Superior temporal gyrus (tissue), 1 donor: ENCODE results near the gene PACRG.
A peak's percentile ranks its signal among the peaks of the same experiment; 100 is the strongest.

Experiments used
- DNase-seq: peaks from one replicate; pipeline ENCODE4 v3.0.0-alpha.2; 2016; ENCODE audit errors: extremely low spot score

Gene PACRG

DNA sequence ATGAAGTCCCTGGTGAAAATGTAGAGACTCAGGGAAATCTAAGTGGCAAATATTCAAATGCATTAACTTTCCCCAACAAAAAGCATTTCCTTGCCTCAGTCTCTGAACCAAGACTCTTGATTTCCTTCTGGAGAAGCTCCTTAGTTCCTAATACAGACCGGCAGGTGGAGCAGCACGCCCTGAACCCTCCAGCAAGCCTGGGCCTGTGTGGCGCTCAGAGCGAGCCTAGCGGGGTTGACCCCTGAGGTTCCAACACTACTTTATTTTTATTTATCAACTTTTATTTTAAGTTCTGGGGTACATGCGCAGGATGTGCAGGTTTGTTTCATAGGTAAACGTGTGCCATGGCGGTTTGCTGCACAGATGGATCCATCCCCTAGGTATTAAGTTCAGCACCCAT is 50.8 kb downstream of the PACRG start:
- DNase-seq = no peak

DNA sequence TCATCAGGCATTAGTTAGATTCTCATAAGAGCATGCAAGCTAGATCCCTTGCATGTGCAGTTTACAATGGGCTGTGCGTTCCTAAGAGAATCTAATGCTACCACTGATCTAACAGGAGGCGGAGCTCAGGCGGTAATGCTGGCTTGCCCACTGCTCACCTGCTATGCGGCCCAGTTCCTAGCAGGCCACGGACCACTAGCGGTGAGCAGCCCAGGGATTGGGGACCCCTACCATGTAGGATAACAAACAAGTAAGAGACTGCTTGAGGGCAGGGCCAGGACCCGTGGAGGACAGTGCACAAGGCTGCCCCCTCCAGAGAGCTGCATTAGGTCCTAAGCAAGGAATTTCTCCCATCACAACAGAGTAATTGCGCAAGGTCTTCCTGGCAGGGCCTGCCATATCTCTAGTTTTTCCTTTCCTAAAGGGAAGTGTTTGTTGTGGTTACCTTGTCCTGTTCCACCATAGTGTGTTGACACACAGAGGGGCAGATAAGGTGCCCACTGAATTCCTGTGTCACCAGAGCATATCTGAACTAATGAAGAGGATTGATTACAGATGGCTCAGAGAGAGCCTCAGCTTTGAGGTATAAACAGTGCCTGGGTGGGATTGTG is 58.0 kb downstream of the PACRG start:
- DNase-seq = no peak

DNA sequence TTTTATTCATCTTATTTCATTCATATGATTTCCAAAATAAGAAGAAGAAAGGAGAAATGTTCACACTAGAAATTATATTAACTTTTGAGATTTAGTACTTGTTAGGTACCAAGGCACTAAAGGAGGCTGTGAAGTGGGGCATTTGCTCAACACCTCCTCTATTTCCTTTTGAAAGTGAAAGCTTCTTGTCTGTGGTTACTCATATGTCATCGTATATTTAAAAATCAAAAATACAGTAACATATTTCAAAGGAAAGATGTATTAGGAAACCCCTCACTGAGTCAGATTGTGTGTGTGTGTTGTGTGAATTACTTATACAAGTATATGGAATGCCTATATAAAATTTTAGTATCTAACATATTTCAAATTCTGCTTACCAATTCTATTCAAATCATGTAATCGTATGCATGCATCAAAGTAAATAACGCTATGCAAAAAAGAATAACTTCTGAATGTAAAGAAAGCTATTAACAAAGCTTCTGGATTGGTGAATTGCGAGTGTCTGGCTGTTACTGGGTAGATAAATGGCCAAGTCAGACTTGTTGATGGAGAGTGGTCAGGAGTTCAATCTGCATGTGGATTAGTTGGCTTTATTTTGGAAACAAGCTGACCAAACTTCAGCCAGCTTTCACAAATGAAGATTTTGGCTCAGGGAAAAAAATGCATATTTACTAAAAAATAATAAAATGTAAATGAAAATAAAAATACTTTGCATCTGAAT is 70.9 kb downstream of the PACRG start:
- DNase-seq = no peak

DNA sequence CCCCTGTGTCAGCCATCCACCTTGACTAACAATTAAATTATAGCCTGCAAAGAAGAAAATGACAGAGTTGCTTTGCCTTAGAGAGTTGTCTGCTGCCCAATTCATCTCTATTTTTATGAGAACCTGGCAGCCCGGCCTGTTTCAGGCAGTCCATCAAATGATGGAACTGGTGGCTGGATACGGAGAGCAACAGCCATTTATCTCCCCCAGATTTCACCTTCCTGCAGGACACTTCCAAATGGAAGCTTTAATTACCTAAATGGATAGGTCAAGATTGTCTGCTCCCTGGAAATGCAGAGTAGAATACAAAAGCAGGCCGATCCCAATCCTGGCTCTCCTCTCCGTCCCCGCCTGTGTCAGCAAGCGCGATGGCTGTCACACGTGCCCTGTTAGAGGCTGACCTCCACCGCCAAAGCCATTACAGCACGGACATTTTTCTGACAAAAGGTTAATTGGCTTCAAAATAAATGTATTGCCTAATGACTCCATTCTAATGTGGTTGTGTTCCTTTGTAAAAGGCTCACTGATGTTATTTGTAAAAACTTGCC is 86.7 kb downstream of the PACRG start:
- DNase-seq = no peak

DNA sequence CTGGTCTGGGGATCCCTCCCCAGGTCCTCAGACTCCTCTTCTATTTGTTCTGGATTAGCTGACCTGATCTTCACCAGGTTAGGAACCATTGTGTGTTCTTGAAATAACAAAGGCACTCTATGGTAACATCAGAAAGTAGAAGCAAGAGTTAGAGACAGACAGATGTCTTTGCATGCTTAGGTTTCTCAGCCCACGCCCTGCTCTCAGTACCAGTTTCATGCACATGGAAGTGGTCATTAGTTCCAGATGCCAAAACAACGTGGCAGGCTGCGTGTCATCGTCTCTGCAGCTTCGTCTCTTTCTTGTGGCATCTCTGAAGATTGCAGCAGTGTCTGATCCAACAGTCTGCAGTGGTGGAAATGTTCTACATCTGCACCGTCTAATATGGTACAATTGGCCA is 89.4 kb downstream of the PACRG start:
- no peak for DNase-seq

DNA sequence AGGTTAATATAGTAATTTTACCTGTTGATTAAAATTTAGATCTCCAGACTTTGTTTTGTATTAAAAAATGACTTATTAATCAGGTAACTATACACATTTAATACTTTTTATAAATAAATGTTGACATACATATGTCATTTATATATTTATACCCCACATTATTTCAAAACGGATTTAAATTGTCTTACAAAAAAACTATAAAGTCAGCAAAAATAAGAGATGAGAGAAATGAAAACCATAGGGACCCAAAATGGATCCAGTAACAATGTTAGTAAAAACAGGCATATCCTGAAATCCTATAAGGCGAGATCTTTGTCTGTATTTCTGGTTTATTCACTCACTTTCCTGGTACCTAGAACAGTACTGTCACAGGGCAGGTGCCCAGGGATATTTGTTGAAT is 91.5 kb downstream of the PACRG start:
- no peak for DNase-seq

DNA sequence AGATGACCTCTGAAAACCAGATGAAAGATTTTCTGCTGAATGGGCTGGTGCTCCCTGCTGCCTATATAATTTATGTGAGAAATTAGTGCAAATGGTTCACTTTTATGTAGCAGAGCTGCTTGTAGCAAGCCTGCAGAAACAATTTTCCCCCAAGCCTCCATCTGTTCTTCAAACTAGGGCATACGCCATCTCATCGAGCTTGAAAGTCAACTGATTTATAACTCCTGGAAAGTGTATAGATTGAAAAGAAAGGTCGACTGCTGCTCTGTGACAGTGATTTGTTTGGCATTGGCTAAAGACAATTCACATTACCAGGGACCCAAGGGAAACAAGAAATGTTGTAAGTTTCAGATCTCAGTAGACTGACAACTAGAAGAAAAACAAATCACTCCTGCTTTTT is 93.3 kb downstream of the PACRG start:
- DNase-seq = no peak

DNA sequence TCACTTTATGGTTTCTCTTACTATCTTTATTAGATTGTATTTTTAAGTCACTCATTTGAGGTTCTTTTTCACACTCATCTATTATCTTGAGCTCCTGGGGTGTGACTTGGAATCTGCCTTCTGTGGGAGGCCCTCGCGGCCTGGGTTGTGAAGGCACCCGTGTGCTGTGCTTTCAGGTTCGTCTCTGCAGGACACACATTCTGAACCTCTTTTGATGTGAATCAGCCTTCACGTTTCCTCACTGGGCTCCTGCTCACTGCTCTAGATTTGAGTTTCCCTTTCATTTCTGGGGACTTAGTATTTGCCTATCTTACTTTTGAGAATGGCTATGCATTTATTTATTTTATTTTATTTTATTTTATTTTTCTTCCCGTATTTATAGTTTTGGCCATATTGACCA is 97.8 kb downstream of the PACRG start:
- DNase-seq = no peak

DNA sequence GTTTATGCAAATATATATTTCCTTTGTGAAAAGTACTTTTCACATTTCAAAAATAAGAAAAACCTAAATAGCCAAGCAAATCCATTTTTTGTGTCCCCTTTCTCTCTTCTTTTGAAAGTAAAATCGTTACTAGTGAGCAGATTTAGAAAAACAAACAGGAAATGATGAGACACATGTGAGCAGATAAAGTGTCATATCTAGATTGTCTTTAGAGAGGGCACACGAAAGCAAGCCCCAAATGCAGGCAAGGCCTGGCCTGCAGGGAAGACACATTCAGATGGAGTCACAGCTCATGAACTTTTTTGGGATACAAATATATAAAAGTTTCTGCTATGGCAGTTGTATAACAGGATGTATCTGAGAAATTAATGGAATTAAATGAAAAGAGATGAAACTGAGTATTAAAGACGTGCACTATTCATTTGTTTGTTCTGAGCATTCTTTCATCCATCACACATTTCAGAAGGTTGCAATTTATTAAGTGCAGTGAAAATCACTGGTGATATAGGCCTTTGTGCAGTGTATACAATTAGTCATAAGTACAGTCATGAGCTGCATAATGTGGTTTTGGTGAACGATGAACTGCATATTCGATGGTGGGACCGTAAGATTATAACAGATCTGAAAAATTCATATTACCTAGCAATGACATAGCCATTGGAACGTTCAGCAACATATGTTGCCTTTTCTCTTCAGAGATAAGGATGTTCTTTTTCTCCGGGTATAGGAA is 101.4 kb downstream of the PACRG start:
- DNase-seq = no peak

DNA sequence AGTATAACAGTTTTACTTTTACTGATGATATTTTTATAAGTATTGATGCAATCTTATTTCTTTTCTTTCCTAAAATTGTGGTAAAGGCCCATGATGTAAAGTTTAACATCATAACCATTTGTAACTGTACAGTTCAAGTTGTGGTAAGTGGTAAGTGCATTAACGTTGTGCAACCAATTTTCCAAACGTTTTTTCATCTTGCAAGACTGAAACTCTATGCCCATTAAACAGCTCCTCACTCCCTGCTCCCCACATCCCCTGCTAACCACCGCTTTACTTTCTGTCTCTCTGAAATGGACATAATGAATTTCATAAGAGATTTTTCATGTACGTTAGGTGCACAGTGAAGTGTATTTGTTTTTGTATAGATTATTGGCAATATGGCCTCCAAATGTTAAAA is 106.0 kb downstream of the PACRG start:
- no peak for DNase-seq

DNA sequence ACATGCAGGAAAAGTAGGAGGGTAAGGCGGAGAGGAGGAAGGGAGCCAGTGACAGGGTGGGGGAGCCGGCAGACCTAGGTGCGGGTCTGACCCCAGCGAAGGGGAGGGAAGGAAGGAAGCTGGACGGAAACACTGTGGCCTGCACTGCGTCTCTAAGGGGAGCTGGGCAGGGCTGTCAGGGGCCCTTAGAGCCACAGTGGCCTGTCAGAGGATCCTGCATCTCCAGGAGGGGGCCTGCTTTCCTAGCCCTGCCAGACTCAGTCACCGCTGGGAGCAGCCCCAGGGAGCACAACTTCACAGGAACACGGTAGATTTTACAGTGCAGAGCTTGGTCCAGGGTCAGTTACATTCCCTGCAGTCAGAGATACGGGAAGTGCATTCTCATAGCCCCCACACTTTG is 118.2 kb downstream of the PACRG start:
- no peak for DNase-seq

DNA sequence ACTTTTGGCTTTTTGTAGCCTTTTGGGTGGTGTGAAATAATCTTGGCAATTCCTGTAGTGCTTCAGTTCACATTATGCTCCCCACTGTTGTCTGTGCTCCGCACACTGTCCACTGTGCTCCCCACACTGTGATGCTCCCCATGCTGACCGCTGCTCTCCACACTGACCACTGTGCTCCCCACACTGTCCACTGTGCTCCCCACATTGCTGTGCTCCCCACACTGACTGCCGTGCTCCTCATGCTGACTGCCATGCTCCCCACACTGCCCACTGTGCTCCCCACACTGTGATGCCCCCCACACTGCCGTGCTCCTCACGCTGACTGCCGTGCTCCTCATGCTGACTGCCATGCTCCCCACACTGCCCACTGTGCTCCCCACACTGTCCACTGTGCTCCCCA is 118.9 kb downstream of the PACRG start:
- no peak for DNase-seq

DNA sequence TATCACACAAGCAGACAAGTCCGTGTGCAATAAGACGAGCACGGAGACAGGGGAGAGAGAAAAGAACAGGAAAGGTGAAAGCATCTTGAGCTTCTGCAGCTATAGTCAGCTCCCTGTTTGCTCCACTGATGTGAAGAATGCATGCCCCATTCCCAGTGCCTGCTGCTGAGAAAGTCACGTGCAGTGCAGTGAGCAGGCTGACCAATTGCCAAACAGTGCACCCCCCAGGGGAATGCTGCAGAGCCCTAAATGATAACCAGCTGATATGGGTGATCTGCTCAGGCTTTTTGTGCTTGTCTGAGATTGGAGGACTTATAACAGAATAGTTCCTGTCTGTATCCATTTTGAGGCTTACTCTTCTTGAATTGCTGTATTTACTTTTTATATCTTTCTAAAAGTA is 121.5 kb downstream of the PACRG start:
- peak; percentile 80 for DNase-seq

DNA sequence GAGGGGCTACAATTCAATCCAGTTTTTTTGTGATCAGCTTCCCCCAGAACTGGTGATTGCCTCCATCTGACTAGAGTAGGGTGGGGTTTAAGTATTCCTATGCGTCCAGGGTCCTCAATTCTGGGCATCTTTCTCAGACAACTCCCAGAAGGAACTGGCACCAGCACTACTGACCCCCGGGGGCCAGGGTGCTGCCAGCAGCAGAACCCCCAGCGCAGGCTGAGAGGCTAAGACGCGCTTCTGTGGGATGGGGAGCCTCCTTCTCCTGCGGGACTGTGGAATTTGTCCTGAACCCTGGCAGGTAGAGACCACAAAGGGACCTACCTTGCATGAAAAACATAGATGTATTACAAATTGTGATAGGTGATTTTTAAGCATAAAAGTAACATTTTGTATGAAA is 124.4 kb downstream of the PACRG start:
- no peak for DNase-seq

DNA sequence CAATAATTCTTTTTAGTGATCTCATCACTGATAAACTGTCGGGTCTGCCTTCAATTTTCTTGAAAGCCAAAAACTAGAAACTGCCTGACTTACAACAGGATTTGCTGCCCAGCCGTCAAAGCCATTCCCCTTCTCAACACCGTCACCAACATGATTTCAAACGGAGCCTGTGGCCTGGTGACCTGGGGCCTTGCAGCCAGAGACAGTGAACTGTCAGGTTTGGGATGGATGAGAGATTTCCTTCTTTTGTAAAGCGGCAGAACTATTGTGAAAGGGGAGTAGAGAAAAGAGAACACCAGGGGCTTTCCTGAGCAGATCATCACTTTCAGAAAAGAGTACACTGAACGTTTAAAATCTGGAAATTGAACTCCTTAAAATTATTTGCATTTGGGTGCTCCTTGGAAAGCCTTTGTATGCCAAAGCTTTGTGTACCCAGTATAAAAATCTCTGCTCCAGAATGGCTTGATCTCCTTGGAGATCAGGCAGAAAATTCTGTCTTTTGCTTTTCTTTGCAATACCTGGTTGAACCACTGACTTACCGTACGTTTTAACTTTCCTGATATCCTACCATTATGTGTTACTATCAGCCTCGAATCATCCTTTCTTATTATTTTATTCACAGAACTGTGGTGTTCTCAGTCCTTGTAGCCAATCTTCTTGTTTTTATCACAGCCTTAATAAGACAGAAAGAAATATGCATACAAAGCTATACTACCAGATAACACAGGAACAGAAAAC is 125.2 kb downstream of the PACRG start:
- peak; percentile 63 for DNase-seq

DNA sequence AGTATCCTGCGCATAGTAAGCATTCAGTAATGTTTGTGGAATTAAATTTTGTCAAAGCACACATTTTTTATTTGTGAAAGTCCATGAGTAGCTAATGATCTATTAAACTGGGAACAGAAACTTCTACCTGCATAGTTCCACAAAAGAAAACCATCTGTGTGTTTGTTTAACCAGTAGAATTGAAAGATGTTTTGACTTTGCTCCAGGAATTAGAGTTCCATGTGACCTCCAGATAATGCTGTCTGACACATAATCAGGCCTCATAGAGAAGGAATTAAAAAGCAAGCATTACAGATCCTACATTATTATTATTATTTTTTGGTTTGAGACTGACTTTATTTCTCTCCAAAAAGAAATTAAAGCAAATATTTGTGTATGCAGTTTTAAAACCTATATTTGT is 126.5 kb downstream of the PACRG start:
- peak; percentile 71 for DNase-seq

DNA sequence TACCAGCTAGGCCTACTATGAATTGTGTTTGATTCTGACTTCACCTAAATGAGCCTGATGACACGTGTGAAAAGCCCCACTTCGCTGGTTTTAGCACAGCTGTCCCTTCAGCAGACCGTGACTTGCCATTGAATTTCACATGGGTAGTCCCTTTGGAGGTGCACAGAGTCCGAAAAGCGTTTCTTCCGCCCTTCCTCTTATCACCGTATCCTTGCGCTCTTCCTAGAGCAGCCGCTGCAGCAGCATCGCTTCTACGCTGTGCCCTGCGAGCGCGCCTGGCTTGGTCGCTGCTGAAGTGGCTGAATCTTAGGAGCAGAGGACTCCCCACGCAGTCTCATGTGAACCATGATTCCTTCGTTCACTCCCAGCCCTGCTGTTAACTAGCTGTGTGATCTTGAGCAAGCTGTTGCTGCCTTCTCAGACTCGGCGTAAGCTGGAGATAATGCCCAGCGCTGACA is 127.0 kb downstream of the PACRG start:
- peak; percentile 72 for DNase-seq

DNA sequence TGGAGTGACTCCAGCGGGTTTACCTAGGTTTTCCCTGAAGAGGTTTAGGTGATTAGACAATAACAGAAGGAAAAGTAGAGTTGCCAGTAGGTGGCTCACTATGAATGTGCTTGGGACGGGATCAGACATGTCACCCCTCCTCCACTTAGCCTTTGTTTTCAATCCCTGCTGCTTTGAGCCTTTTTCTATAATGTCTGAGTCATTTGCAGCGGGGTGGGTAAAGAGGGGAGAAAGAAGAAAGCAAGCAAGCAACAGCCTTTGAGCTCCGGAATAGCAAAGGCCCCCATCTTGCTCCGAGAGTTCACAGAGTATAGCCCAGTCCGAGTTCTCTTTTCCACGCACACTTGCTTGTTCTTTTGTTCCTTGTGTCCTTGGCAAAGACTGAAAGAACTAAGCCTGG is 129.1 kb downstream of the PACRG start:
- peak; percentile 99 for DNase-seq

DNA sequence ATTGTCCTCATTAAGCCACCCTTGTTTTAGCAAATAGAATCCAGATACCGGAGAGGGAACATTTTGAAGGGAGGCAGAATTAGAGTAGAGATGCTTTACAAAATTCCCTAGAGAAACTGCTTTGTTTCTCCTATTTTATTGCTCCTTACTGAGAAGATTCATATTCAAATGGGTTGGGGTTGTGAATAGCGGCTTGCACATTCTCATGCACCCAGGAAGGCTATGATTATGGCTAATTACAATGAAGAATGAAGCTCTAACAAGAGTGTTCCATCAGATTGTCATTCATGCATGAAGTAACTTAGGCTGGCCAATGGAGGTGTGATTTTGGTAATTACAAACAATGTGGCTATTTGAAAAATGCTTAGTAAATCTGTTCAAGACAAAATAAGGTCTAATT is 129.6 kb downstream of the PACRG start:
- DNase-seq = no peak

DNA sequence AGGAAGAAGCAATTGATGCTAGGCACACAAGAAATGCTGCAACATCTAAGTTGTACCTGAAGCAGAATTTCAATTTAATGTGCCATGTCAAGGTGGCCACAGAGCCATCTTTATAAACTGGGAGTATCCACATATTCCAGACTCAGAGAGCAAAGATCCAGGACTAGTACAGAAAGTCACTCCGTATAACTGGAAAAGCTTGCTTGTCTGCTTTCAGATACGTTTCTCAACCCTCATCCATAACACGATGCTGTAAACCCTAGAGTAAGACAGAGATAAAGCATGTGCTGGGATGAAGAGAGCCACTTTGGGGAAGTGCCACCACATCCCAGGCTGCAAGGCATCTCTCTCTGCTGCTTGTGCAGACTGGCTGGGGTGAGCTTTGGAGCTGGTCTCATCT is 134.7 kb downstream of the PACRG start:
- DNase-seq = no peak

DNA sequence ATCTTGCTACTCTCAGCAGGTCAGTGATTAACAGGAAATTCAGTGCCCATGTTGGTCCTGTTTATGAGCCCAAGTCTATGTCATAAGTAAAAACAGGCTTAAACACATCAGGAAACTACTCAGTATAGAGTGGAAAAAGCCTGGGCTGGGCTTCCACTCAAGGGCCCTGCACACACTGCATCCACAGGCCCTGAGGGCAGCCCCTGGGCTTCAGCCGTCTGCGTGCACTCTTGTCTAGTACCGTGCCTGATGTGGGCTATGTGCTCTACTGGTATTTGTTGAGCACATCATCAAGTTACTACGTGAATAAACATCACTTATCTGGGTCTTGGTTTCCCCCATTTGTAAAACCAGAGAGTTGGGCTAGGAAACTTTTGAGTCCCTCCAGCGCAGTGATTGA is 135.2 kb downstream of the PACRG start:
- DNase-seq = no peak

DNA sequence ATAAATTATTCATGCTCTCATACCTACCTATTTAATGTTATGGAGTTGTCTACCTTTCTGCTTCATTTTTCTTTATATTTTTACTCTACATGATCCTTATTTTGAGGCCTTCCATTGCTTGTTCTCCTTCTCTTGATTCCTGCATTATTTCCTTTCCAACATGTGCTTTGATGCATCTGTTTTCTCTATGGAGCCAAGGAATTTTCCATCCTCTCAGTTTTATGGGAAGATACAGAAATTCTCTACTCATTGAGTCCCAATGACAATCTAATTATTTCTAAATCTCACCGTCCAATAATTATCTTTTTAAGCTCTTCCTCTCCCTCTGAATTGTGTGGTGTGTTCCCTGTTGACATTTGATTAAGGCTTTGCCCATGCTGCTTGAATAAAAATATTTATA is 136.0 kb downstream of the PACRG start:
- DNase-seq = no peak
